GM12864 (cell line): ENCODE results near the gene RPL38.
A peak's percentile ranks its signal among the peaks of the same experiment; 100 is the strongest.

Experiments used
- DNase-seq: peaks from one replicate; pipeline ENCODE4 v3.0.0-alpha.2; 2011; ENCODE audit warnings: low read depth
- H3K4me3 ChIP-seq: 2 replicates; pipeline ENCODE4 v1.5.1; 2011; ENCODE audit warnings: mild to moderate bottlenecking, low read depth, low read length, control low read depth
- CTCF ChIP-seq: IDR thresholded peaks from 2 replicates; pipeline ENCODE4 v1.5.1; 2011; ENCODE audit warnings: low read depth, mild to moderate bottlenecking, moderate library complexity, low read length, control low read depth, inconsistent platforms; ENCODE audit errors: missing control alignments

RPL38 gene

GRCh38 chr17:74170924-74171323 is 32.6 kb upstream of the RPL38 start:
- no peak overlapping the region for H3K4me3 ChIP-seq
- DNase-seq = no peak
- TF ChIP-seq CTCF = no peak

- H3K4me3 ChIP-seq = no peak overlapping the region
- no peak for DNase-seq
- TF ChIP-seq CTCF = no peak
Measured at GRCh38 chr17:74172700-74173099, 30.8 kb upstream of the RPL38 start.

GRCh38 chr17:74176546-74177001 is 26.9 kb upstream of the RPL38 start:
- peak; percentile 13 for DNase-seq
- H3K4me3 ChIP-seq = no peak overlapping the region
- peak; percentile 86 for TF ChIP-seq CTCF

- no peak for TF ChIP-seq CTCF
- DNase-seq = no peak
- no peak overlapping the region for H3K4me3 ChIP-seq
Measured at GRCh38 chr17:74177018-74177450, 26.4 kb upstream of the RPL38 start.

GRCh38 chr17:74179576-74179975 is 23.9 kb upstream of the RPL38 start:
- no peak overlapping the region for H3K4me3 ChIP-seq
- no peak for DNase-seq
- no peak for TF ChIP-seq CTCF

GRCh38 chr17:74180336-74180735 is 23.1 kb upstream of the RPL38 start:
- no peak for DNase-seq
- no peak for TF ChIP-seq CTCF
- H3K4me3 ChIP-seq = no peak overlapping the region

GRCh38 chr17:74181341-74181740 is 22.1 kb upstream of the RPL38 start:
- DNase-seq = no peak
- H3K4me3 ChIP-seq = no peak overlapping the region
- TF ChIP-seq CTCF = no peak
